Chondrocyte (in vitro differentiated cells): Measurements from ENCODE around the gene GNAQ. TPM values are rescaled to one million over a fixed set of nuclear protein-coding genes. Genes with fewer than 3 reads are reported as not detected.

Source experiments
- DNase-seq: peaks from one replicate; pipeline ENCODE4 v3.0.0; 2021; ENCODE audit warnings: mixed read lengths, low spot score
- H3K27ac Mint-ChIP-seq: one replicate; pipeline ENCODE4 v1.8.0; 2021; ENCODE audit warnings: mild to moderate bottlenecking, moderate library complexity, mixed read lengths; ENCODE audit not compliant: unreplicated experiment
- H3K27me3 Mint-ChIP-seq: 2 replicates; pipeline ENCODE4 v1.8.0; 2021; ENCODE audit warnings: low read depth, mixed read lengths
- H3K36me3 Mint-ChIP-seq: 2 replicates; pipeline ENCODE4 v1.8.0; 2021; ENCODE audit warnings: low read depth, mixed read lengths
- H3K4me1 Mint-ChIP-seq: 2 replicates; pipeline ENCODE4 v1.8.0; 2021; ENCODE audit warnings: low read depth, mild to moderate bottlenecking, mixed read lengths
- H3K4me3 Mint-ChIP-seq: one replicate; pipeline ENCODE4 v1.8.0; 2021; ENCODE audit warnings: mild to moderate bottlenecking, moderate library complexity, mixed read lengths; ENCODE audit not compliant: unreplicated experiment
- H3K9me3 Mint-ChIP-seq: 2 replicates; pipeline ENCODE4 v1.8.0; 2021; ENCODE audit warnings: low read depth, mixed read lengths
- CTCF ChIP-seq: fragments of 200-600 bp; sonication (generic); IDR thresholded peaks from 2 replicates; pipeline ENCODE4 v1.5.0; 2021; ENCODE audit warnings: antibody characterized with exemption, mild to moderate bottlenecking, moderate library complexity
- total RNA-seq: library from RNA; stranded (reverse); gene quantifications from 3 replicates; pipeline ENCODE4 v1.2.1, GENCODE V29; 2021

Gene GNAQ
- total RNA-seq, 1 donor from 2014 or later, result 87.0 TPM

DNA sequence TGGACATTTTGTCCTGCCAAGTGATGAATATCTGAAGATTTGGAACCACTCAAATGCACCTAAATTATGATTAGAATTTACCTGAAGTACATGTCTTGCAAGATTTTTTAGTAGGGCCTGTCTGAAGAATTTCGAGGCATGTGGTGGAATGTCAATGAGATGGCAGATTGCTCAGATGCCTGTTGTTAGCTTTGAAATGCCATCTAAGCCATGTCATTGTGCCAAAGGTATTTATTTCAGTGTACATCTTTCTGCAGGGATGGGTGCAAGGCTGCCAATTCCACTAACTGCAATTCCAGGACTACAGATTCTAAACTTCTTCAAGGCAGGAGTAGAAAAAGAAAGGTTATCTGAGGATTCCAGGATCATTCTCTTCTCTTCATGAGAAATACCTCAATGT, 9.1 kb upstream of the GNAQ start:
- no peak for TF ChIP-seq CTCF
- Mint-ChIP-seq H3K27ac (no peak overlapping the region), H3K27me3 (peaks cover 1% of the 10 kb centered on the region), H3K4me1 (peaks cover 6% of the 10 kb centered on the region), H3K9me3 (no peaks in the 10 kb centered on the region), H3K36me3 (no peaks in the 10 kb centered on the region), H3K4me3 (no peak overlapping the region)
- no peak for DNase-seq

- H3K27ac Mint-ChIP-seq, result no peak overlapping the region
- no peaks in the 10 kb centered on the region for H3K27me3 Mint-ChIP-seq
- no peaks in the 10 kb centered on the region for H3K36me3 Mint-ChIP-seq
- H3K4me1 Mint-ChIP-seq, result peaks cover 16% of the 10 kb centered on the region
- no peak for DNase-seq
- H3K9me3 Mint-ChIP-seq, result no peaks in the 10 kb centered on the region
- H3K4me3 Mint-ChIP-seq, result no peak overlapping the region
- no peak for TF ChIP-seq CTCF
Measured at GRCh38 chr9:78038620-78039300, 7.1 kb upstream of the GNAQ start.

- H3K36me3 Mint-ChIP-seq, result no peaks in the 10 kb centered on the region
- peaks cover 26% of the 10 kb centered on the region for H3K4me1 Mint-ChIP-seq
- DNase-seq, result no peak
- H3K27ac Mint-ChIP-seq, result no peak overlapping the region
- H3K27me3 Mint-ChIP-seq, result no peaks in the 10 kb centered on the region
- peak; percentile 95 for TF ChIP-seq CTCF
- H3K9me3 Mint-ChIP-seq, result no peaks in the 10 kb centered on the region
- no peak overlapping the region for H3K4me3 Mint-ChIP-seq
Measured at GRCh38 chr9:78035383-78035993, 3.9 kb upstream of the GNAQ start.

DNA sequence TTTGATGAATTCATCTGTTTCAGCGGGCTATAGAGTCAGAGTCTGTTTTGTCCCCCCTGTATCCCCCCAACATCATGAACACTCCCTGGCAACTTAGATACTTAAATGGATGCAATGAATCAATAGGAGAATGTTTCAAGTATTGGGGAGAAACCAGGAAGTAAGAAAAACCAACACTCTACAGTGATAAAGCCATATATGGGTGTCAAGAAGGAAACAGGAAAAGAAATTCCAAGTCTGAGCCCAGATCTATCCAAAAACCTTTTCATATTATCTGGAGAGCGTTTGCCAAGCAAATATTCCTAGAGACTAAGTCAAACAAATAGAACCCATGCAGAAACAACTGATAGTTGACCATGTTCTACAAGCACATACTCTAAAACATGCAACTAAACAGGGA, 2.3 kb upstream of the GNAQ start:
- DNase-seq, result no peak
- no peak overlapping the region for H3K4me3 Mint-ChIP-seq

More for the DNA sequence above, 2.3 kb upstream of the GNAQ start:
- Mint-ChIP-seq H3K9me3 (no peaks in the 10 kb centered on the region), H3K4me1 (peaks cover 36% of the 10 kb centered on the region), H3K36me3 (no peaks in the 10 kb centered on the region), H3K27me3 (no peaks in the 10 kb centered on the region), H3K27ac (no peak overlapping the region)
- no peak for TF ChIP-seq CTCF
